GM18505 (cell line): ENCODE results near the gene CACNB4.
"Not testable (repeated sequence)": the region's sequence is repeated elsewhere in the genome, so short reads cannot be mapped to it uniquely, and the experiment has no call there.

Experiments
- ATAC-seq: cut with Tn5 transposase; IDR thresholded peaks from one replicate; pipeline ENCODE4 v1.9.1; 2021; ENCODE audit not compliant: unreplicated experiment
- POLR2A ChIP-seq: IDR thresholded peaks from 4 replicates; pipeline ENCODE4 v1.6.1; 2011; ENCODE audit warnings: borderline replicate concordance; ENCODE audit not compliant: insufficient read depth, insufficient read length; ENCODE audit errors: extremely low read depth

The CACNB4 gene

GRCh38 chr2:152098496-152099366 lies at the start of gene CACNB4:
Gene CACNB4 (minus strand): TSS chr2:152099044.
- ATAC-seq = peak; percentile 43
- no peak for TF ChIP-seq POLR2A

- TF ChIP-seq POLR2A = no peak
- ATAC-seq = peak; percentile 70
Measured at GRCh38 chr2:152134488-152135280, 35.8 kb upstream of the CACNB4 start.

DNA sequence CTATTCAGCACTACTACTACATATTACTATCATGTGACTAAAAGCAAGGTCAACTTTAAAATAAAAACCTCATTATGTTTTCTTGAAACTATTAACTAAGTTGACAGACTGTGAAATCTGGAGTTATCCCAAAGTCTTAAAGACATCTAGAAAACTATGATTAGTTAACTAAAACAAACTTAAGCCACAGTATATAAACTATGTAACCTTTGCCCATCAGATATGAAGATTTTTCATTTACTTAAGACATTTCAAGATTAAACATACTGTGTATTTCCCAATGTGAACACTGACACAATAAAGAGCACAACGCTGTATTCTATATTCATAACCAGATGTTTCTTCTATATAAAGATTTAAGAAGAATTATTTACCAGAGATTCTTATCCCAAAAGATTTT lies 33.5 kb upstream of the CACNB4 start:
- no peak for TF ChIP-seq POLR2A
- ATAC-seq = no peak

GRCh38 chr2:152127628-152128027 lies 28.8 kb upstream of the CACNB4 start:
- no peak for ATAC-seq
- TF ChIP-seq POLR2A = no peak

- TF ChIP-seq POLR2A = no peak
- ATAC-seq = no peak
Measured at GRCh38 chr2:152126664-152127063, 27.8 kb upstream of the CACNB4 start.

DNA sequence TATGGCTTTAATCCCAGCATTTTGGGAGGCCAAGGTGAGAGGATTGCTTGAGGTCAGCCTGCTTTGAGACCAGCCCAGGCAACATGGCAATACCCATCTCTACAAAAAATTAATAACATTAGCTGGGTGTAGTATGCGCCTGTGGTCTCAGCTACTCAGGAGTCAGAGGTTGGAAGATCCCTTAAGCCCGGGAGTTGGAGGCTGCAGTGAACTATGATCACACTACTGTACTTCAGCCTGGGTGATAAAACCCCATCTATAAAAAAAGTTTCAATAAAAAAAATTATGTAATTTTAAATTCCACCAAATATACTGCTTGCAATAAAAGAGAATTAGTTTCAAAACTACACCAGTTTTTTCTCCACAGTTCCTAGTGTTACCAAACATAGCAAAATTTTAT lies 23.3 kb upstream of the CACNB4 start:
- no peak for TF ChIP-seq POLR2A

GRCh38 chr2:152120430-152120829 lies 21.6 kb upstream of the CACNB4 start:
- TF ChIP-seq POLR2A = no peak
- ATAC-seq = no peak

More for the DNA sequence above, 23.3 kb upstream of the CACNB4 start:
- ATAC-seq = no peak

GRCh38 chr2:152115952-152116351 lies 17.1 kb upstream of the CACNB4 start:
- TF ChIP-seq POLR2A = no peak
- no peak for ATAC-seq

- ATAC-seq = no peak
- TF ChIP-seq POLR2A = no peak
Measured at GRCh38 chr2:152114366-152114765, 15.5 kb upstream of the CACNB4 start.

GRCh38 chr2:152107140-152107539 lies 8.3 kb upstream of the CACNB4 start:
- not testable (repeated sequence) for ATAC-seq

- ATAC-seq = no peak
- no peak for TF ChIP-seq POLR2A
Measured at GRCh38 chr2:152106464-152106863, 7.6 kb upstream of the CACNB4 start.

DNA sequence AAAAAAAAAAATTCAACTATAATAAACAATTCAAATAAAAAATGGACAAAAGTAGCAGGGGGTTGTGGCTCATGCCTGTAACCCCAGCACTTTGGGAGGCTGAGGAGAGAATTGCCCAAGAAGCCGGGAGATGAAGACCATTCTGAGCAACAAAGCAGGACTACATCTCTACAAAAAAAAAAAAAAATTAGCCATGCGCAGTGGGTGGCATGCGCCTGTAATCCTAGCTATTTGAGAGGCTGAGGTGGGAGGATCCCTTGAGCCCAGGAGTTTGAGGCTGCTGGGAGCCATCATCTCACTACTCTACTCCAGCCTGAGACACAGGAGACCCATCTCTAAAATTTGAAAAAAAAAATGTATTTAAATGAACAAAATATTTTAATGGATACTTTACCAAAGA lies 4.4 kb upstream of the CACNB4 start:
- TF ChIP-seq POLR2A = no peak
- no peak for ATAC-seq

GRCh38 chr2:152100961-152101360 lies 2.1 kb upstream of the CACNB4 start:
- no peak for TF ChIP-seq POLR2A
- ATAC-seq = no peak
